SJSA1 (cell line): Measurements from ENCODE around the gene CYP26B1. TPM values are rescaled to one million over a fixed set of nuclear protein-coding genes. Genes with fewer than 3 reads are reported as not detected.
A peak's percentile ranks its signal among the peaks of the same experiment; 100 is the strongest.

Experiments used
- DNase-seq, 2 experiments: peaks; one replicate each; pipeline ENCODE4 v3.0.0-alpha.2; 2015 to 2020; ENCODE audit warnings: low spot score in 2 of 2, low read depth in 1 of 2
- H3K27ac ChIP-seq: fragments of 250-450 bp; sonication (Bioruptor Pico); 2 replicates; pipeline ENCODE4 v1.5.1; 2020; ENCODE audit warnings: mild to moderate bottlenecking, moderate library complexity
- H3K27me3 ChIP-seq: fragments of 250-450 bp; sonication (Bioruptor Pico); replicated peaks from 2 replicates; pipeline ENCODE4 v1.5.1; 2020; ENCODE audit warnings: mild to moderate bottlenecking, moderate library complexity
- H3K36me3 ChIP-seq: fragments of 250-450 bp; sonication (Bioruptor Pico); 2 replicates; pipeline ENCODE4 v1.5.1; 2020; ENCODE audit warnings: mild to moderate bottlenecking
- H3K4me1 ChIP-seq: fragments of 250-450 bp; sonication (Bioruptor Pico); replicated peaks from 2 replicates; pipeline ENCODE4 v1.6.1; 2021; ENCODE audit warnings: mild to moderate bottlenecking
- H3K4me3 ChIP-seq: fragments of 250-450 bp; sonication (Bioruptor Pico); 2 replicates; pipeline ENCODE4 v1.5.1; 2020; ENCODE audit warnings: mild to moderate bottlenecking
- H3K9me3 ChIP-seq: fragments of 250-450 bp; sonication (Bioruptor Pico); replicated peaks from 2 replicates; pipeline ENCODE4 v1.5.1; 2020; ENCODE audit warnings: mild to moderate bottlenecking
- total RNA-seq: library from RNA; depleted of rRNA; stranded (reverse); fragments of >200 nt; shearing (Covaris generic); gene quantifications from 2 replicates; pipeline ENCODE4 v1.2.3, GENCODE V29; 2014

CYP26B1 gene
- total RNA-seq, 1 experiment from 2014 or later, result 0.03 TPM

DNA sequence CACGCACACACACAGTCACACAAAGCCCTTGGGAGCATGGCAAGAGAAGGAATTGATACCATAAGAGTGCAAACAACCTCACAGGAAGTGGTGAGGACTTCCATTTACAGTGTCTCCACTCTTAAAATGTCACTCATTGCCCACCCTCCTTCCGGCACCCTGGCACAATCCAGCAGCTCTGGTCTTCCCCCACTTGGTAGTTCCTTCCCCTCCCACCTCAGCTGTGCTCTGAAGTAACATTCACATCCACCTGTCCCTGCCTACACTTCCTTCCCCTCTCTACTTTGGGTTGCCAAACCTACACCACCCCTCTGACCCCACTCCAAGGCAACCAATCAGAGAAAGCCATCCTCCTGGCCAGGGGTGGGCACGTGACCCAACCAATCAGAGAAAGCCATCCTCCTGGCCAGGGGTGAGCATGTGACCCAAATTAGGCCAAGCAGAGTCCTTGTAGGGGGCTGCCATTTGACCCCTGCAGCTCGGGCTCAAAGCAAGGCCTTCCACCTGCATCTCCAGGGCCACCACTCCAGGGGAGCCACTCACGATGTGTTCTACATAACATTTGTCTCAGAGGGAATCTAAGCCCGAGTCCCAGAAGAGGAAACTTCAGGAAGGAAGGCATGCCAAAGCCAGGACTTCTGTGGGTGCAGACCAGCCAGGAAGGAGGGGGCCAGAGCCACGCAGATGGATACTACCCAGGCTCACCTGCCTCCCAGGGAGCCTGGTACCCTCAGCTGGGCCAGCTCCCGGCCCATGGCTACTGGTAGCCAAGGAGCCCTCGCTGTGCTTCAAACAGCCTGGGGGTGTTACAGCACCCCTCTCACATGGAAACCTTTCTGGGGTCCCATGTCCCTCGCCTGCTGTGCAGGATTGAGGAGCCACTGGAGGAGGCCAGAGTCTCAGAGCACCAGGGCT, 21.2 kb downstream of the CYP26B1 start:
- peak in 1 of 2 experiments; percentile 31 for DNase-seq
- Histone ChIP-seq H3K36me3 (no peaks in the 10 kb centered on the region), H3K27me3 (peaks cover 3% of the 10 kb centered on the region; the same call in 1 of the 2 replicates), H3K4me3 (no peak overlapping the region), H3K9me3 (no peaks in the 10 kb centered on the region), H3K27ac (no peak overlapping the region), H3K4me1 (0 out of 2 replicates have a peak, but pooled peaks cover 4% of the 10 kb centered on the region)

- Histone ChIP-seq H3K4me3 (no peak overlapping the region), H3K36me3 (no peaks in the 10 kb centered on the region), H3K27me3 (peaks cover 3% of the 10 kb centered on the region; the same call in 1 of the 2 replicates), H3K9me3 (no peaks in the 10 kb centered on the region), H3K27ac (no peak overlapping the region), H3K4me1 (0 out of 2 replicates have a peak, but pooled peaks cover 4% of the 10 kb centered on the region)
- DNase-seq, result no peak
Observed at GRCh38 chr2:72124376-72124775, 23.3 kb downstream of the CYP26B1 start.

DNA sequence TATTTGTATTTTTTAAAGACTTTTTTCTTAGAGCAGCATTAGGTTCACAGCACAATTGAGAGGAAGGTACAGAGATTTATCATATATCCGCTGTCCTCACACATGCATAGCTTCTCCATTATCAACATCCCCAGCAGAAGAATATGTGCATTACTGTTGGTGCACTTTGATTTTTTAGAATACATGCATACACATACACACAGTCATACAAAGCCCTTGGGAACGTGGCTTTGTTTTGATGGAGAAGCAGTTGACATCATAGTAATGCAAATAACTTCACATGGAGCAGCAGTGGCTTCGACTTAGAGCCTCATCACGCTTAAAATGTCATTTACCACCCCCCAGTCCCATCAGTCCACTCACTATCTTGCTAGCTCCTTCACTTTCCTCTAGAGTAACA, 26.5 kb downstream of the CYP26B1 start:
- no peaks in the 10 kb centered on the region for H3K36me3 ChIP-seq
- H3K4me3 ChIP-seq, result no peak overlapping the region
- no peak overlapping the region for H3K27ac ChIP-seq
- H3K4me1 ChIP-seq, result peaks cover 9% of the 10 kb centered on the region
- H3K27me3 ChIP-seq, result peaks cover 3% of the 10 kb centered on the region; the same call in 1 of the 2 replicates
- DNase-seq, result no peak
- no peaks in the 10 kb centered on the region for H3K9me3 ChIP-seq

DNA sequence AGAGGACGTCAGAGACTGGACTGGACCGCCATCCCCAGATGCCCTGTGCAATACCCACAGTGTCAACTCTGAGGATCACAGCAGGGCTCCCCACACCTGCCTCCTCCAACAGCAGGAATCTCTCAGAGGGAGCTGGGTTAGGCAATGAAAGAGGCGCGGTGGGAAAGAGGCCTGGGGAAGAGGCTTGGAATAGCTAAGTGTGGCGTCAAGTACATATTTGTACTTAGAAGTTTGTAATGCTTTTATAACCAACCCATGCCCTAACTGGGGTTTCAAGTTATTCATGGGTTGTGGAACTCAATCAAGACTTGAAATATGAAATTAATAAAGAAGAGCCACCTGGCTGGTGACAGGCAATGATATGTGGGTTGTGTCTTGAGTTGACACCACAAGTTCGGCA, 28.7 kb downstream of the CYP26B1 start:
- H3K4me3 ChIP-seq, result no peak overlapping the region
- H3K4me1 ChIP-seq, result peaks cover 19% of the 10 kb centered on the region
- peaks cover 3% of the 10 kb centered on the region; the same call in 1 of the 2 replicates for H3K27me3 ChIP-seq
- no peak for DNase-seq
- H3K36me3 ChIP-seq, result no peaks in the 10 kb centered on the region
- no peak overlapping the region for H3K27ac ChIP-seq
- no peaks in the 10 kb centered on the region for H3K9me3 ChIP-seq

GRCh38 chr2:72118386-72118785, 29.3 kb downstream of the CYP26B1 start:
- Histone ChIP-seq H3K36me3 (no peaks in the 10 kb centered on the region), H3K4me1 (peaks cover 19% of the 10 kb centered on the region), H3K27me3 (peaks cover 3% of the 10 kb centered on the region; the same call in 1 of the 2 replicates), H3K27ac (no peak overlapping the region), H3K9me3 (no peaks in the 10 kb centered on the region), H3K4me3 (no peak overlapping the region)
- no peak for DNase-seq

GRCh38 chr2:72117718-72118117, 29.9 kb downstream of the CYP26B1 start:
- H3K27ac ChIP-seq, result no peak overlapping the region
- peaks cover 22% of the 10 kb centered on the region for H3K4me1 ChIP-seq
- no peak overlapping the region for H3K4me3 ChIP-seq
- DNase-seq, result no peak
- H3K36me3 ChIP-seq, result no peaks in the 10 kb centered on the region
- H3K9me3 ChIP-seq, result no peaks in the 10 kb centered on the region
- 0 out of 2 replicates have a peak, but pooled peaks cover under 1% of the 10 kb centered on the region for H3K27me3 ChIP-seq

GRCh38 chr2:72117029-72117428, 30.6 kb downstream of the CYP26B1 start:
- DNase-seq, result no peak
- Histone ChIP-seq H3K36me3 (no peaks in the 10 kb centered on the region), H3K27me3 (no peaks in the 10 kb centered on the region), H3K4me1 (peaks cover 29% of the 10 kb centered on the region), H3K27ac (no peak overlapping the region), H3K9me3 (no peaks in the 10 kb centered on the region), H3K4me3 (no peak overlapping the region)

DNA sequence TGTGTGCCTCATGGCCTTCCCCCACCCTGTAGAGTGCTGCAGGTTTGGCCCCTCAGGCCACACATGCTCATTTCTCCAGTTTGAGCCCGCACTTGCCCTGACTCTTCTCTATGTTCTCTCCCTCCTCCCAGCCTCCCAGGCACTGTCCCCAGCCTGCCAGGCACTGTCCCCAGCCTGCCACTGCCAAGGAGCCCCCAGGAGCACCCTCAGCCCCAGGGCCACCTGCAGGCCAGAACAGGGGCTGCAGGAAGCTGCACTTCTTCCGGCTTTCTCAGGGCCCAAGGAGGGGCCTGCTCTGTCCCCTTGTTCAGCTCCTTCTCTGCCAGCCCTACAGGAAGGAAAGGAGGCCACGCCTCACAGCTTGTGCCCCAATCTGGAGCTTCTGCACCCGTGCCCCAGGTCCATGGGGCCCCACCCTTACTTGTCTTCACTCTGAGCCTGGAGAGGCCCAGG, 31.6 kb downstream of the CYP26B1 start:
- DNase-seq, result peak in 1 of 2 experiments; percentile 54
- Histone ChIP-seq H3K27me3 (no peaks in the 10 kb centered on the region), H3K4me1 (peaks cover 29% of the 10 kb centered on the region), H3K9me3 (no peaks in the 10 kb centered on the region), H3K4me3 (no peak overlapping the region), H3K36me3 (no peaks in the 10 kb centered on the region), H3K27ac (peak overlapping the region; percentile 68)

- peak; percentile 96 to 97 for DNase-seq
- H3K27ac ChIP-seq, result peak overlapping the region; percentile 68
- no peaks in the 10 kb centered on the region for H3K9me3 ChIP-seq
- H3K27me3 ChIP-seq, result no peaks in the 10 kb centered on the region
- peaks cover 29% of the 10 kb centered on the region for H3K4me1 ChIP-seq
- no peaks in the 10 kb centered on the region for H3K36me3 ChIP-seq
- no peak overlapping the region for H3K4me3 ChIP-seq
Observed at GRCh38 chr2:72115110-72116080, 32.3 kb downstream of the CYP26B1 start.

- Histone ChIP-seq H3K4me1 (peaks cover 29% of the 10 kb centered on the region), H3K9me3 (no peaks in the 10 kb centered on the region)
Observed at GRCh38 chr2:72114693-72115051, 33.0 kb downstream of the CYP26B1 start.

DNA sequence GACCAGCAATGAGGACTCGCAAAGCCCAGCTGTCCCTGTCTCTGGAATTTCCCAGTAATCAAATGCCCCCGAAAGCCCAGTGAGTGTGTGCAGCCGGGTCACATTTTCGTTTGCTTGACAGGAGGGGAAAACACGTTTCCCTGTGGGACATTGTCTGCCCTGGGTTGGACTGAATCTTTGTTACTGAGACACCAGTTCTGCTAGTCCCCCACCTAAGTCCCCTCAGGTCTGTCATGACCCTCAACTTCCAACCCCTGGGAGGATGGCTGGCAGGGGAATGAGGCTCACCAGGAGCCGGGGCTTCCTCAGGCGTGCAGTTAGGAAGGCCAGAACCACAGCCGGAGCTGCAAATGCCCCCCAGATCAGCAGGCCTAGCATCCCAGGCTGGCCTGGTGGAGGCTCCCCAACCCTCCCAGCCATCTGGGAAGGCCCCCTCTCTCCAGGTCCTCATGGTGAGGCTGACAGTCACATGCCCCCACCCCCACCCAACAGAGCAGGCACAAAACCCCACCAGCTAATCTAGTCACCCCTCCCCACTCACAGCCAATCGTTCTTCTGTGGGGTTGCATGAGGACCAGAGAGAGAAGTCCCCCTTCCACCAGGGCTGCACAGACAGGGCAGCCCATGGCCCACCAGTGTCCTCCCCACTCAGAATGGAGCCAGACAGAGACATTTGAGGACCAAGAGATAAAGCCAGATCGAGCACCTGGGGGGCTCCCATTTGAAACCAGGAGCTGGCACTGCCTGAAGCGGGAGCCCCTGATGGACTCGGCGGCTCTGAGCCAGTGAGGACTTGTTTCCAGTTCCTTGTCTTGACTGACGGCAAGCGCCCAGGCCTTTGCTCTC, 33.6 kb downstream of the CYP26B1 start:
- H3K27ac ChIP-seq, result no peak overlapping the region
- DNase-seq, result no peak

More at GRCh38 chr2:72114693-72115051, 33.0 kb downstream of the CYP26B1 start:
- H3K27ac ChIP-seq, result no peak overlapping the region
- H3K36me3 ChIP-seq, result no peaks in the 10 kb centered on the region
- no peaks in the 10 kb centered on the region for H3K27me3 ChIP-seq
- no peak overlapping the region for H3K4me3 ChIP-seq
- peak in 1 of 2 experiments; percentile 40 for DNase-seq

GRCh38 chr2:72112981-72113846, 34.4 kb downstream of the CYP26B1 start:
- no peak overlapping the region for H3K4me3 ChIP-seq
- H3K9me3 ChIP-seq, result no peaks in the 10 kb centered on the region
- H3K4me1 ChIP-seq, result peaks cover 29% of the 10 kb centered on the region
- H3K27ac ChIP-seq, result no peak overlapping the region
- no peaks in the 10 kb centered on the region for H3K27me3 ChIP-seq
- no peaks in the 10 kb centered on the region for H3K36me3 ChIP-seq
- DNase-seq, result no peak

More for the DNA sequence above, 33.6 kb downstream of the CYP26B1 start:
- Histone ChIP-seq H3K9me3 (no peaks in the 10 kb centered on the region), H3K27me3 (no peaks in the 10 kb centered on the region), H3K4me3 (no peak overlapping the region), H3K36me3 (no peaks in the 10 kb centered on the region), H3K4me1 (peaks cover 29% of the 10 kb centered on the region)
